ENCODE data around the gene TICAM2.

Gene TICAM2

GRCh38 chr5:115531787-115532367, 70.4 kb downstream of the TICAM2 start:
- DNase-seq (ENCODE audit: low read depth): no peak

- DNase-seq (ENCODE audit: low read depth): no peak
Observed at GRCh38 chr5:115531380-115531779, 70.9 kb downstream of the TICAM2 start.

GRCh38 chr5:115530426-115530825, 71.9 kb downstream of the TICAM2 start:
- no peak for DNase-seq (ENCODE audit: low read depth)

Measured in stimulated activated CD4-positive, alpha-beta T cell treated with anti-CD3 and anti-CD28 coated beads, Interleukin-2, amount 100 ng/mL, for 4 hours (primary cell).